Vagina (tissue), 2 donors: ENCODE results near the gene LRCH2. TPM values are rescaled to one million over a fixed set of nuclear protein-coding genes. Genes with fewer than 3 reads are reported as not detected.

Experiments used
- DNase-seq, 2 donors: peaks; one replicate each; pipeline ENCODE4 v3.0.0-alpha.2; 2017; ENCODE audit errors: extremely low spot score in 2 of 2
- H3K27ac ChIP-seq: fragments of 200-600 bp; sonication (generic); one replicate; pipeline ENCODE4 v1.5.1; 2019
- H3K27me3 ChIP-seq: fragments of 200-600 bp; sonication (generic); one replicate; pipeline ENCODE4 v1.5.1; 2019
- H3K36me3 ChIP-seq, 2 donors: fragments of 200-600 bp; sonication (generic); one replicate each; pipeline ENCODE4 v1.5.1; 2017 to 2019
- H3K4me1 ChIP-seq: fragments of 200-600 bp; sonication (generic); one replicate; pipeline ENCODE4 v1.5.1; 2019
- H3K4me3 ChIP-seq, 2 donors: fragments of 200-600 bp; sonication (generic); 1 replicate in 1 of 2; 2 replicates in 1 of 2; pipeline ENCODE4 v1.5.1; 2016 to 2019
- H3K9me3 ChIP-seq: fragments of 200-600 bp; sonication (generic); one replicate; pipeline ENCODE4 v1.5.1; 2019
- CTCF ChIP-seq, 3 experiments: fragments of 450-650 bp in 2 of 3; fragments of 200-600 bp in 1 of 3; sonication (generic) in 1 of 3; IDR thresholded peaks; one replicate each; pipeline ENCODE4 v1.5.1; 2017 to 2019; ENCODE audit warnings: antibody characterized with exemption in 3 of 3, mild to moderate bottlenecking in 2 of 3, moderate library complexity in 2 of 3
- POLR2A ChIP-seq, 2 donors: fragments of 450-650 bp; IDR thresholded peaks; one replicate each; pipeline ENCODE4 v1.6.1; 2017; ENCODE audit warnings: antibody characterized with exemption in 2 of 2, mild to moderate bottlenecking in 2 of 2, moderate library complexity in 2 of 2
- POLR2AphosphoS5 ChIP-seq, 2 donors: sonication (generic); formaldehyde crosslinking; IDR thresholded peaks; one replicate each; pipeline ENCODE4 v1.9.0; 2017; ENCODE audit warnings: antibody characterized with exemption in 2 of 2, mild to moderate bottlenecking in 2 of 2, low read depth in 1 of 2; ENCODE audit not compliant: insufficient read depth in 1 of 2
- intact Hi-C: fragments of 100-400 bp; cut with DNase I; formaldehyde crosslinking; loops from one replicate; pipeline ENCODE4 v1.15.1; 2023
- small RNA-seq: library from RNA; depleted of rRNA; stranded (forward); fragments of <200 nt; gene quantifications from one replicate; pipeline ENCODE3, GENCODE V24; 2016
- total RNA-seq: library from RNA; depleted of rRNA; stranded (reverse); fragments of >200 nt; gene quantifications from one replicate; pipeline ENCODE4 v1.2.3, GENCODE V29; 2016

Gene LRCH2
- total RNA-seq, 1 donor from 2014 or later, result 10.1 TPM

- H3K36me3 ChIP-seq, result no peaks in the 10 kb centered on the region
- no peak for DNase-seq
- H3K9me3 ChIP-seq, result no peaks in the 10 kb centered on the region
- H3K27me3 ChIP-seq, result no peaks in the 10 kb centered on the region
- no peak overlapping the region for H3K27ac ChIP-seq
- no peak overlapping the region for H3K4me3 ChIP-seq
- H3K4me1 ChIP-seq, result no peaks in the 10 kb centered on the region
- intact Hi-C loops, result no loop called here
- no peak for TF ChIP-seq CTCF (IDR thresholded peaks at IDR 0.05)
- no peak for TF ChIP-seq POLR2A (IDR thresholded peaks at IDR 0.05)
Measured at GRCh38 chrX:115093191-115093590, 140.7 kb downstream of the LRCH2 start.

- no peaks in the 10 kb centered on the region for H3K4me1 ChIP-seq
- TF ChIP-seq POLR2AphosphoS5 (IDR thresholded peaks at IDR 0.05; ENCODE audit: insufficient read depth in 1 of 2, low read depth in 1 of 2) (no peak), POLR2A (IDR thresholded peaks at IDR 0.05) (no peak), CTCF (IDR thresholded peaks at IDR 0.05) (no peak)
- H3K4me3 ChIP-seq, result no peak overlapping the region
- intact Hi-C loops, result no loop called here
- no peaks in the 10 kb centered on the region for H3K9me3 ChIP-seq
- H3K27me3 ChIP-seq, result no peaks in the 10 kb centered on the region
- DNase-seq, result no peak
- H3K36me3 ChIP-seq, result no peaks in the 10 kb centered on the region
- no peak overlapping the region for H3K27ac ChIP-seq
Measured at GRCh38 chrX:115089419-115089818, 144.5 kb downstream of the LRCH2 start.

GRCh38 chrX:115068896-115069295 is 165.0 kb downstream of the LRCH2 start:
- TF ChIP-seq POLR2A (IDR thresholded peaks at IDR 0.05) (no peak), CTCF (IDR thresholded peaks at IDR 0.05) (no peak), POLR2AphosphoS5 (IDR thresholded peaks at IDR 0.05; ENCODE audit: insufficient read depth in 1 of 2, low read depth in 1 of 2) (no peak)
- Histone ChIP-seq H3K27me3 (no peaks in the 10 kb centered on the region), H3K36me3 (no peaks in the 10 kb centered on the region), H3K4me3 (no peak overlapping the region), H3K27ac (no peak overlapping the region), H3K4me1 (peaks cover 5% of the 10 kb centered on the region), H3K9me3 (no peaks in the 10 kb centered on the region)
- no peak for DNase-seq
- intact Hi-C loops, result no loop called here

GRCh38 chrX:115067812-115068211 is 166.1 kb downstream of the LRCH2 start:
- Histone ChIP-seq H3K4me1 (peaks cover 5% of the 10 kb centered on the region), H3K27ac (no peak overlapping the region), H3K9me3 (no peaks in the 10 kb centered on the region), H3K36me3 (no peaks in the 10 kb centered on the region), H3K4me3 (no peak overlapping the region), H3K27me3 (no peaks in the 10 kb centered on the region)
- intact Hi-C loops, result no loop called here
- TF ChIP-seq POLR2AphosphoS5 (IDR thresholded peaks at IDR 0.05; ENCODE audit: insufficient read depth in 1 of 2, low read depth in 1 of 2) (peak in 1 of 2 donors; percentile 6), CTCF (IDR thresholded peaks at IDR 0.05) (no peak)
- DNase-seq, result no peak

- Histone ChIP-seq H3K36me3 (no peaks in the 10 kb centered on the region), H3K4me3 (no peak overlapping the region), H3K27ac (no peak overlapping the region), H3K27me3 (no peaks in the 10 kb centered on the region), H3K4me1 (peaks cover 5% of the 10 kb centered on the region), H3K9me3 (no peaks in the 10 kb centered on the region)
- TF ChIP-seq POLR2A (IDR thresholded peaks at IDR 0.05) (no peak), POLR2AphosphoS5 (IDR thresholded peaks at IDR 0.05; ENCODE audit: insufficient read depth in 1 of 2, low read depth in 1 of 2) (no peak), CTCF (IDR thresholded peaks at IDR 0.05) (no peak)
- intact Hi-C loops, result no loop called here
- no peak for DNase-seq
Measured at GRCh38 chrX:115065304-115065703, 168.6 kb downstream of the LRCH2 start.

Small RNA genes lying within 50 kb of the gene (small RNA-seq; reads per million reads assigned to genes)
- gene RF00019, result not detected
- gene SNORA35B, result 82.3 reads per million, percentile 97 among the genes with 10 or more reads in this experiment

Other genes starting within 250 kb of the LRCH2 start
- 0.74 TPM for gene IL13RA2, start 216.5 kb downstream of the LRCH2 start, total RNA-seq
- not detected for gene RBMXL3, start 44.7 kb downstream of the LRCH2 start, total RNA-seq
- gene LUZP4, start 55.6 kb upstream of the LRCH2 start, total RNA-seq, result not detected